GM18502 (cell line): ENCODE results near the gene FAM78B.

Experiments
- ATAC-seq: cut with Tn5 transposase; IDR thresholded peaks from one replicate; pipeline ENCODE4 v1.9.1; 2021; ENCODE audit warnings: mild to moderate bottlenecking; ENCODE audit not compliant: unreplicated experiment, poor library complexity

Gene FAM78B

DNA sequence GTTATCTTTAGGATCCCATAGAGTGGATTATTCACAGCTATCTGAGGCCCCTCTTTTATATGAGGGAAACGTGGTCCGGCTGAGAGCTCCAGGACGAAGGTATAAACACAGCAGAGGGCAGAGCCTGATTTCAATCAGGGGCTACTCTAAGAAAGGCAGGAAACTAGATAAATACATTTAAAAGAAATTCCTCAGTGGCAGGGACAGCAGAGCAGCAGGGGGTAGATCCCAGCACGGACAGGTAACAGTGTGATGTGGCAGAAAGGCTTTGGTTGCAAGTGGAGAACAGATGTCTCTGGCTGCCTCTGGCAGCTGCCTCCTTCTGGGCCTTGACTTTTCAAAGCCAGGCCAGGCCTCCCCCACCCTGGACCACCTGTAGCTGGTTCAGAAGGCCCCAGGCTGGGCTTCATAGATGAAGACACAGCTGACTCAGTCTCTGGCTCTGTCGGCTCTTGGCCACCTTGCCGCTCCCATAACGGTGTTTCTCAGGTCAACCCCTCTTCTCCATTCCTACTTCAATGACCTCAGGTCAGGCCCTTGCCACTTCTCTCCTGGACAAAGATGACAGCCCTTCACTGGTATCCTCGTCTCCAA lies 43.8 kb downstream of the FAM78B start:
- ATAC-seq, result no peak

DNA sequence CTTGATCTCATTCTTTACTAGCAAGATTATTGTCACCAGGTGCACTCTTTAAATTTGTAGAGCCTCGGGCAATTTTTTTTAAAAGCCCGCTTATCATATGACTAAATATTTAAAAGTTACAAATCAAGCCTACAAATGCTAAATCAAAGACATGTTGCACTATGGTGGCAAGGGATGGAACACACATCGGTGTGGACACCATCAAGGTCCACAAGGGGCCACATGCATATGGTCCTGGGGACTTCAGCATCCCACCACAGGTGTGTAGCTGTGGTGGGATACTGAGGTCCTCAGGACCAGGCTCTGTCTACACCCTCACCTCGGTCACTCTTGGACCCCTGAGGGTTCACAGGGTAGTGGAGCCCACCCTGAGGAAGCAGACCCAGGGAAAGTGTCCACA lies 45.8 kb downstream of the FAM78B start:
- ATAC-seq, result no peak

DNA sequence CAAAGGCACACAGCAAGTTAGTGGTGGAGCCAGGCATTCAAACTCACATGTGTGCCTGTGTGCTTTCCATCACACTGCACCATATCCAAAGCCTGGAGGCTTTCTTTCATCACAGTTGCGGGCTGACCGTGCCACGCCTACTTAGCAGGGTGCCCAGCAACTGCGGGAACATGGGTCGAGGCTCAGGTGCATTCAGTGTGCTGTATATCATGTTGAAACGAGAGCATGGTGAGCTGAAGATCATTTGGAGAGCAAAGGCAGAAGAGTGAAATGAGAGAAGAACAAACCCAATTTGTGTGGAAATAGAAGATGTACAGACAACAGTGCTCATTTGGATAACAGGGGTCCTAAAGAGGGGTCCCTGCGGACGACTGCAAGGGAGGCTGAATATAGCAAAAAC lies 46.5 kb downstream of the FAM78B start:
- ATAC-seq, result no peak

DNA sequence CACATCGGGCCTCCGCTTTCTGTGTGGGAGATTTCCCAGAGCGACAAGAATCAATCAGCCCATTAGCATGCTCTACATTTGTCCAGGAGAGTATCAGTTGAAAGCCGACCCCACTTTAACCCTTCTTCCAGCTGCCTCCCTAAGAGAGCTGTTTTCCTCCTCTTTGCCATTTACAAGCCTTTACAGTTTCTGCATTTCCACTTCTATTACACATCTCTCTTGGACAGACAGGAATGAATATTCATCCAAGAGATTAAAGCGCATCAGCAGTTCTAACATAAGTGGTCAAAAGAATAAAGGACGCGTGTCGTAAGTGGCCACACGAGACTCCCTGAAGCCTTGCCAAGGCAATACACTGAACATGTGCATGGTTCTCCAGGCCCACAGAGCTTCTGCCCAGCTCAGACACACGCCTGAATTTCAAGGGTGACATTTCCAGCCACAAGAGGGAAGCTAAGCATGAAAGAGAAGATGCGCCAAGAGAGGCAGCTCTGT lies 47.3 kb downstream of the FAM78B start:
- no peak for ATAC-seq

DNA sequence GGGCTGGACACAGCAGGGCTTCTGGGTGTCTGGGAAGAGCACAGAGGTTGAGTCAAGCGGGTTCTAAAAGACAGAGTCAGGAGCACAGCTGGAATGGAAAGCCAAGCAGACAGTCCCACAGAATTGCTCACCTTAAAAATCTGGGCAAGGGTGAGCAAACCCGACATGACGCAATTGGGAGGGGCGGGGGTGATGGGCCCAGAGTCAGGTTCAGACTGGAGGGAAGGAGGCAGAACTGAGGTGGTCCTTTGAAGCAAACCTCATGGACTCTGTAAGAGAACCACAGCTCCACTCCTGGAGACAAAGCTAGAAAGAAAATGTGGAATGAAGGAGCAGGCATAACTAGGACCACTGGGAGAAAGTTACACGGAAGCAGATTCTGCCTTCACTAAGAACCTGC lies 49.0 kb downstream of the FAM78B start:
- ATAC-seq, result no peak

DNA sequence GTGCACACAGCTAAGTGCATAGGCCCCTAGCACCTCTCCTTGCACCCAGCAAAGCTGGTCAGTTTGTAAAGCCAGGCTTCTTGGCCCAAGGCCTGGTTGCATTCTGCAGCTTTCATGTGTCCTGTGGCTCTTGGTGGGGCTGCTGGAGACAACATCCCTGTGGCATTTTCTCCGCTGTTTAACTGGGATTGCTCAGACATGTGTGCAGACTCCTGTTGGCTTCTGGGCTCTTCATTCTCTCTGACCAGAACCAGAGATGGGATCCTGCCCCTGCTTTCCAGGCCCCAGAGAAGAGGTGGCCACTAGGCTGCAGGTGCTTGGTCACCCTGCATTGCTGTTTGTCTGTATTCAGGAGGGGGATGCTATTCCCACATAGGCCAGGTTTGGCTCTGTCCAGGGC lies 50.8 kb downstream of the FAM78B start:
- ATAC-seq, result no peak

DNA sequence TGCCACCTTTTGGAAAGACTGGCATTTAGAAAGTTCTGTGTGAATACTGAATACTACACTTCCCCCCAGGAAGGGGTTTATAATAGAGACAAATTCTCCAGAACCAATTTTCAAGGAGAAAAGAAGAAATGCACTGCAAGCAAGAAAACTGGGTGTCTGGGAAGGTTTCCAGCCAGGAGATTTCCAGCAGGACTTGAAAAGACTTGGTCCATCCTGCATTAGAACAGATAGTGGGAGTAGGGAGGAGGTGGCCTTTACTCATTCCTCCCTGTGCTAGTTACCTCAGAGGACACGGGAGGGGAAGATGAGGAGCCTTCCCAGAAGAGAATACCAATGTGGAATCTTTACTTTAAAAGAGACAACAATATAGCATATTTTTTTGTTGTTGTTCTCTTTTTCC lies 52.4 kb downstream of the FAM78B start:
- ATAC-seq, result no peak

DNA sequence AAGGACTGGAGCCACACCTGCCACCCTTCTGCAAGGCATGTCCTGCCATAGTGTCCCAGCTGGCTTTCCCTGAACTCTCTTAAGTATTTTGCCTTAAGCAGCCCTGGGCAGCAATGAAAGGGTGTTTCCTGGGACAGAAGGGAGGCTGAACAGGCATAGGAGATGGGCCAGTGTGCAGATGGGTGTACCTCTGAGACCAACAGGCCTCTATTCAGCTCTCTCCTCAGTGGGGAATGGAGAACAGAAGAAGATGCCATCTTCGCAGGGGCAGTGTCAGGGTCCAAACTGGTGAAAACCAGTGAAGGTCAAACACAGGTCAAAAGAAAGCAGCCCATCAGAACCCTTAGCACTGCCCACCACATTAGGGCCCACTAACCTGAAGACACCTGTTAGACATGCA lies 53.2 kb downstream of the FAM78B start:
- no peak for ATAC-seq

DNA sequence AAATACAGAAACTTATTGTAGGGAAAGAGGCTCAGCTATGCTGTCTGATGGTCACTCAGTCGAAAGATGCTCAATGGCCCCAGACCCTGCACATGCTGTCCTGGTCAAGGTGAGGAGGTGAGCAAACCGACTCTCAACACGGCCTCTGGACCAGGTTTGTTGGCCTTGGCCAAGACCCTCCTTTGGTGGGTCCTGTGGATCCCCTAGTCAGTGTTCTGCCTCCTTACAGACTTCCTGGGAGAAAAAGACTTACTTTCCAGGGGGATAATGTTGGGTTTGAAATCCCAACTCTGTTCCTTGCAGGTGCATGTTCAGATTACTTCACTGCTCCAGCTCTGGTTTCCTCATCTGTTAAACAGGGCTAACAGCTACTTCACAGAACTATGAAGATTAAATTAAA lies 53.8 kb downstream of the FAM78B start:
- ATAC-seq, result no peak

DNA sequence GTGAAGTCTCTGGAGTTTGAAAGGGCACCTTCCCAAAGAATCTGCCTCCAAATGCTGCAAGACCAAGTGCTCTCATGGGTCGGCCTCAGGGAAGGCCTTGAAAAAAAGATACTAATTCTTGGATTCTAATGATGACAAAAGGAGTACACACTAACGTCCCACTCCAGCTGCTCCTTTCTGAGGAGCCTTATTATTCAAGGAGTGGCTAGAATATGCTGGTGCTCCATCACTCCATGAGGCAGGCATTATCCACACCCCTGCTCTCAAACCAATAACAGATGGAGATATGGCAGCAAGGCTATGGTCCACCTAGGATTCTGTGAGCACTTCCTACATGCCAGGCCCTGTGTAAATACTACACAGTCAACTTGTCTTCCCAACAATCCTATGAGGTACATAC lies 54.4 kb downstream of the FAM78B start:
- ATAC-seq, result no peak

DNA sequence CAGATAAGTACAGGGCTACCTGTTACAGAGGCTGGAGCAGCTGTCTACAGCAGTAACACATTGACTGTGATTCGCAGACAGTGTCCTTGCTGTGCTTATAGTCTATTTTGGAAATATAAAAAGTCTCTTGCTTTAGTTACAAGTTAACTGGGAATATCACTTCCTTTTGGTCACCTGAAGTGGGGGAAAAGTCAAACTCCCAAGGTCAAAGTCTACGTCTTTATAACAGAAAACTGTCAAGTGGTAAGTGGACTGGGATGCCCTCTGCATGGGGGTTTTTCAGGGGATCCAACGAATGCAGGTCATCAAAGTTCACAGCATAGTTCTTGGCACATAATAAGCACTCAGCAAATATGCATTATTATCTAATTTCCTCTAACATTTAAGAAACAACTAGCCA lies 55.4 kb downstream of the FAM78B start:
- no peak for ATAC-seq

DNA sequence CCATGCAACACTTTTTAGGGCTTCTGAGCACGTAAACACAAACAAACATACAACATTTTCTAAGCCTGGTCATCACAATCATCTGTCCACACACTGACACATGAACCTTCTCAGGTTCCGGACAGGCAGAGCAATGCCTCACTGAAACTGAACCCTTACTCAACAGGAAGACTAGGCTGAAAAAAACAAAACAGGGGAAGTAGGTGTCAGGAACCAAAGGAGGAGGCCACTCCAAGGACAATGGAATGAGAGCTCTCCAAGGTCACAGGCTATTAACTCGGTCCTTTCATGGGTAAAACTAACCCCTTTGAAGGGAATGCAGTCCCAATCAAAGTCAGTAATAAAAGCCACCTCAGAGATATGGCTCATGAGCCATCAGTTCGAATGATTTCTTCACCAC lies 76.6 kb downstream of the FAM78B start:
- no peak for ATAC-seq

DNA sequence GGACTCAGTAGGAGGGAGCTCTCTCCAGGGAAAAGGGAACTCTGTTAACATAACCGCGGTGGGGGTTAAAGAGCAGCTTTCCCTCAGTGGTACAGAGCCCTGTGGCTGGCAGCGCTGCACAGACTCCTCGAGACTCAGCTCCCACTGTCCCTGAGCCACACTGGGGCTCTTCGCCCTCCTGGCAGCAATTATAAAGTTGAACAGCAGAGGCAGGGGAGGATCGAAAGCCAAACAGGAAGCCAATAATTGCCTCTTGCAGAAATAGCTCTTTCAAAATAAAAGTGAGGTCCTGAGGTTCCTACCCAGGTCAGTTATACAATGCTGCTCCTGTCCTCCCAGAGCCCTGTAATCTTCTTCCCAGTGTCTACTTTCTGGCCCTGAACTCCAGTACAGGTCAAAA lies 77.0 kb downstream of the FAM78B start:
- peak; percentile 81 for ATAC-seq

DNA sequence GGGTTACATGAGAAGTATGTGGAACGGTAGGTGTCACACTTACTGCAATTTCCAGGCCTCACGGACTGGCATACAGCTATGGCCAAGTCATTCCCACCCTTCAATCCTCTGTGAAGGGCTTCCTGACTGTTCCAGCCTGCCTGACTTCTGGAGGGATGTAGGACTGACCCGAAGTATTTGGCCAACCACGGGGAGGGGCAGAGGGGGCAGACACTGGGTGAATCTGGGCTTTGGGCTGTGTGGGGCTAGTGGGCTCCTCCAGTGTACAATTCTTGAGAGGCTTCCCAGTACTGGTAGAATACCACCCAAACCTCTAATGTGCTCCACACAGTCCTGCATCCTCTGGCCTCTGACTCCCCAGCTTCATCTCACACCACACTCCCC lies 78.2 kb downstream of the FAM78B start:
- no peak for ATAC-seq

DNA sequence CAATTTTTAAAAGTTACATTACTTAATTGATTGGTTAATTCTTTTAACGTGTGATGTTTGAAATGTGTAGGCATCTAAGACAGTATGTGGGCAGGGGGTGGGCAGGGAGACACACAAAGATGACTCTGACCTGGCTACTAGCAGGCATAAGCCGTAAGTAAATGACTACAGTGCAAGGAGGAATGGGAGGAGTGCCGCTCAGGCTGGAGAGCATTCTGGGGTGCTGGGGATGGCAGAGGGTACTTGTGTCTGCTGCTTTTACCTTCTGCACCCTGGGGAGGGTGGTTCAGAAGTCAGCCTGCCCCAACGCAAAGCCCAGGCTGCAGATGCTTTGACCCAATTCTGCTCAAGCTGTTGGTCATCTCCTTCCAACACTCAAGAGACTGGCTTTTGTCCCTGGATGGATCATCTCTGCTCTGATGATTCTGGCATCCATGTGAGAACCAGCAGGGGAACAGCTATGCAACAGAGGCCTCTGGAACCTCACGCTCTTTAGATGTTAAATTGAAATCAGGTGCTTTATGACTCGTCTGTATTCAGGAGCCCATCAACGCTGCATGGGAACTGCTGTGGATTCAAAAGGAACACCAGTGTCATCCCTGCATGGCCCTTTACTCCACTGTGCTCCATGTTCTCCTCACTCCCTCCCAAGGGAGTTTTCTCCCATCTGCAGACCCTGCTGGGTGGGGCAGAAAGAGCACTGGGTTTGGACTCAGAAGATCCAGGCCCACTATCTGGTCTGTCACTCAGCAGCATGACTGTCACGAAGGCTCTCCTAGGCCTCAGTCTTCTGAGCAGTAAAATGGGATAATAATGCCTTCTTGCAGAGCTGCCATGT lies 78.8 kb downstream of the FAM78B start:
- no peak for ATAC-seq

DNA sequence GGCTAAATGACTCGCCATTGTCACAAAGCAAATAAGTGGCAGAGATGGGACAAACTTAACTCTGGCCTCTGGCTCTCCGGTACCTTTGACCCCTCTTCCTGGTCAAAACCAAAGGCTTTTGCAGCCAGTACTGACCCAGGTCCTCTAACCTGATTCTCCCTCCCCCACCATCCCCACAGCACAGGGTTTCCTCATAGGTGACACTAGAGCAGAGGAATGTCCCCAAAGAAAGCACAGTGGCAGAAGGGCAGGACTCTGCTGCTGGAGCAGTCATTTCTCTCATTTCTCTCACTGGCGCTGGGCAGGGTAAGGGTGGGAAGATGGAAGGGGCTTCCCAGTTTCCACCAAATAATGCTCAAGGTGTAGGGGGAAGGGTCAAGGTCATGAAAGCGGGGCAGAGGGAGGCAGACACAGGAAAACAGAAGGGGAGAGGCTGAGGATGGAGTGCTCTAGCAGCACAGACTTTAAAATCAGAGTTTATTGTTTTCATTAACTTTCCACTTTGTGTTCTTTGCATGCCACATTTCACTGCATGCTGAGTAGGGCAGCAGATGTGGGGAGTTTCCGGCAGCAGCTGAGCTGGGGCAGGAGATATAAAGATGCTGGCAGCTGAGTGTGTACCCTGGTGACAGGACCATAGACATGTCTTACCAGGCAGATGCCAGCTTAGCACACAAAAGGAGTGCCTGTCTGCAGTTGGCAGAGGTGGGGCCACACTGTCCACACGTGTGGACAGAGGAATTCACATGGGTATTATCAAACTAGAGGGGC lies 80.5 kb downstream of the FAM78B start:
- peak; percentile 33 for ATAC-seq

DNA sequence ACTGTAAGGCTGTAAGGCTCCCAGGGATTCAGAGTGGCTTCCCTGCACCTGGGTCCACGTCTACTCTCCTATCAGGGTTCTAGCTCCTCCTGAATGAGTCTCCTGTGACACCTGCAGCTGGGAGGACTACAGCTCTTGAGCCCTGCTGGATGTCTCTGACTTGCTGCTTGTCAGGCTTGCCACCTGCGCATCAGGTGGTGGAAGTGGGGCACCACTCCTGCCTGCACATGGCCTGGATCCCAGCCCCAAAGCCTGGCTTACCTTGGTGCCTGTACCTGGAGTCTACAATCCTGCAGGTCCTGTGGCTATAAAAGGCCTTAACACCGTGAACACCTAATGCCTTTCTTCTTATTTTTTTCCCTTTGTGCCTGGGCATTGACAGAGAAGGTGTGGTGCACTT lies 82.2 kb downstream of the FAM78B start:
- no peak for ATAC-seq

DNA sequence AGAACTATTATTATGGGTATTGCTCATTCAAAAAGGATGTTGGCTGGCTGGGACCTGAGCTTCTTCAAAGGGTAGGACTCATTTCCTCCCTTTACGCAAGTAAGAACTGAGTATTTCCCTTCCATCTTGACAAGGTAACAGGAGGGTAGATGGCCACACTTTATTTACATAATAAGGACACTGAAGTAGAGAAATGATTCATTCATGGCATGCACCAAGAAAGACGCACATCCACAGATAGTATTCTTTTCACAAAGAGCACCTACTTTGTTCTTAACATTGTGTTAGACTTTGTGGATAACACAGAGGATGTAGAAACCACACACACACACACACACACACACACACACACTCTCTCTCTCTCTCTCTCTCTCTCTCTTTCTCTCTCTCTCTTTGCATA lies 82.9 kb downstream of the FAM78B start:
- ATAC-seq, result peak; percentile 78

DNA sequence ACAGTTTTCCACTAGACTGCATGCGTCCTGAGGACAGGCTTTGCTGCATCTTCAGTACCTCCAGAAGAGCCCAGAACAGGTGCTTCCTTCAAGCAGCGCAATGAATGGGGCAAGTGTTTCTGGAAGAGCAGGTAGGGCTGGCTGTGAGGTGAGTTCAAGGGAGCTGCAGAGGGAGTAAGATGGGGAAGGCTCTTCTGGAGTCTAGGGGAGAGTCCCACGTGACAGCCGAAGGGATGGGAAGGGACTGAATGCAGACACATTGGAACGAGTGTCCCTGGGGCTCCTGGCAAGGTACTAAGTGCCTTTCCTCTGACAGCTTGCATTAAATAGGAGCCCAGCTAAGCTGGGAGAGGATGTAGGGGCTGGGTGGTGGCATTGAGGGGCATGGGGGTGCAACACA lies 84.2 kb downstream of the FAM78B start:
- ATAC-seq, result no peak

DNA sequence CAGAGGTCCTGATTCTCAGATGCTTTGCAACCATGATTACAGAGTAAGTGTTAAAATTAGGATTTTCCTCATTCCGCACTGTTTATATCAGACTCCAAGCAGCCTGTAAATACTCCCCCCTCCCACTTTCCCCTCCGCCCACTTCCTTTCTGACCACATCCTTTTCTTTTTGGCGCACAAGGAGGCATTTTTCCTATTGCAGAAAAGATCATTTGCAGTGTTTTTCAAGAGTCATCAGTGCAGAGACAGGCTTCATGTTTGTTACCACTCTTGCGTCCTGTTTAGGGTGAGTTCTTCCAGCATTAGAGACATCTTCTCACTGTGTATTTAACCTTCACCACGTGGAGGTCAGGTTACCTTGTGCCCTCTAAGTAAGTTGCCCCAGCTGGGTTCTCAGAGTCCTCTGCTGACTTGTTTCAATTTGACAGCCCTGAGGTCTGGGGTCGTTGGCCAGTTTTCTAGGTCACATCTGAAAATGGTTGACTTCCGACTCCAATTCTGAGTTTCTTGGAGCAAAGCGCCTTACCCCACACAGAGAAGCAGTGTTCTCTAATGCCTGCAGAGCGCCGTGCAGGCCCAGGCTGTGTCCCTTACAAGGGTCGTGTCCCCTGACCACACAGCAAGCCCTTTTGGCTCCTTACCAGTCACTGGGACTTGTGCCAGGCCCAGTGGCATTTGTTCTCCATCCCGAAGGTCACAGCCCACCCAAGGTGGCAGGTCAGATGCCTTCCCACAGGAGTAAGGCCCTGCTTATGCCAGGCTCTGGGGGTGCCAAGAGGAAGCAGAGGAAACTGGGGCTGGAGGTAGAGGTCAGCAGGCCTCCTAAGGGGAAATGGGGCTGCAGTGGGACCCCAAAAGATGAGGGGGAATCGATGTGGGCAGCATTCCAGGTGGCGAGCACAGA lies 85.6 kb downstream of the FAM78B start:
- ATAC-seq, result no peak
